Right ventricle myocardium superior (tissue), 1 donor: ENCODE results near the gene RTBDN. TPM values are rescaled to one million over a fixed set of nuclear protein-coding genes. Genes with fewer than 3 reads are reported as not detected.
"Not testable (repeated sequence)": the region's sequence is repeated elsewhere in the genome, so short reads cannot be mapped to it uniquely, and the experiment has no call there.

ENCODE experiments used
- ATAC-seq: fragments of 200-7000 bp; cut with Tn5 transposase; one replicate; pipeline ENCODE4 v1.9.1; 2020; ENCODE audit warnings: mild to moderate bottlenecking; ENCODE audit not compliant: poor library complexity
- DNase-seq: peaks from one replicate; pipeline ENCODE4 v3.0.0-alpha.2; 2020
- intact Hi-C: fragments of 100-400 bp; cut with DNase I; formaldehyde crosslinking; loops from one replicate; pipeline ENCODE4 v1.11.2; 2022
- total RNA-seq: library from RNA; stranded (reverse); fragmentation: NEBNext Ultra II Directional; extraction: Animal tissue kit (Norgen Biotek cat#: 25700); gene quantifications from one replicate; pipeline ENCODE4 v1.2.1, GENCODE V29; 2021
- donor health status: DM: no; HTN: yes; CAD: no; lungs with severe emphysema.

The RTBDN gene
- total RNA-seq, 1 donor from 2014 or later: not detected

DNA sequence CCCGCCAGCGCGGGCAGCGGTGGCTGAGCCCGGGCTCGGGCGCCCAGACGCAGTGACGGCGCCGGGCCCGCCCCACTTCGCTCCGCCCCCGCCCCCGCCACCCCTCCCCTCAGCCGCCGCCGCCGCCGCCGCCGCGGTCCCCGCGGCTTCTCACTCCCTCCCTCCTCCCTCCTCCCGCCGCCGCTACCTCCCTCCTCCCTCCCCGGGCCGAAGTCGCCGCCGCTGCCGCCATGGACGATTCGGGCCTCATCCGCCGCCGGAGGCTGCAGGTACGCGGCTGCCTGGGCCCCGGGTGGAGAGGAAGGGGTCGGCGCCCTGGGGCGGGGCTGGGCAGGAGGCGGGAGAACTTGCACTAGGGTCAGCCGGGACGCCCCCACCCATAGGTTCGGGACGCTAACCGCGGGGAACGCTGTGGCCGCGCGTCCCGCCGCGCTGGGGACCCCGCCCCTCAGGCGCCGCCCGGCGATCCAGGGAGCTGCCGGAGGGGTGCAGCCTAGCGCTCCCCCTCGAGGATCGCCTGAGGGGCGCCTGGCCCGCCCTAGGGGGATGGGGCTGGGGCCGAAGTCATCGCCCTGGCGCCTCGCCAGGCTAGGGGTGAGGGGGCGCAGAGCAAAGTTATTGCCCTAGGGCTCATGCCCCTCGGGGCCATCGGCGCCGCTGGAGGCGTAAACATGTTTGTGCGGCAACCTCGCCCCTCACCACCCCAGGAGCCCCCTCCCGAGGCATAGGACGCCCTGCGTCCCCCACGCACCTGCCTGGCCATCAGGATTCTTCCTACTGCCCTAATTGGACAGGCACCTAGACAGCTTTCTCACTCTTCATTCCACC, 427 bp downstream of the RTBDN start:
- intact Hi-C loops: no loop called here
- DNase-seq (no peak), ATAC-seq (peak; percentile 38)

DNA sequence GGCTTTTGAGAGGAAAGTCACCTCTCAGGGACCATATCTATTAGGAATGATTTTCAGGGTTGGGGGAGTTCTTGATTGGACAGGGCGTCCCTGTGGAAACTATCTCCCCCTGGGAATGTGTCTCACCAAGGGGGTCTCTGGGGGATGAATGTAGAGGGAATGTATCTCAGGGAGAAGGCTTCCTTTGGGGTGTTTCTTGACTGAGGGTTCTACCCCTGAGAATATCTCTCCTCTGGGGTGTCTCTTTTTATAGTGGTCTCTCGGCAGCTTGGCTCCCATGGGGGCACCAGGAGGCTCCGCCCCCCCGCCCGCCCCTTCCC, 1.0 kb downstream of the RTBDN start:
- intact Hi-C loops: no loop called here
- no peak for DNase-seq
- no peak for ATAC-seq

DNA sequence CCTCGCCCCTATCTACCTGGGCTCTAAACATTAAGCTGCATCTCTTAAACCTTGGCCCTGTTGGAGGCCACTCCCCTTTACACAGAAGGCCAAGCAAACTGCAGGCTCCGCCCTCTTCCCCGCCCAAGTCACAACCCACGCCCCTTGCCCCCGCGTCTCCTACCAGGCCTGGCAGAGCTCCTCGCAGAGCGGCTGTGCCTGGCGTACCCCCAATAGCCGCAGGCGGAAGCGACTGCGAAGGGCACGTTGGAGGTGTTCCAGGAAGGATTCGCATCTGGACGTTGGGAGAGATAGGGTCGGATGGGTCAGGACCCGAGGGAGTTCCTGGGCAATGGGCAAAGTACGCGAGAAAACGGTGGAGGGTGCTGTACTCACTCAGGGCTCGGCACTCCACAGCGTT, 5.9 kb downstream of the RTBDN start:
- intact Hi-C loops: no loop called here
- no peak for DNase-seq
- ATAC-seq: no peak

DNA sequence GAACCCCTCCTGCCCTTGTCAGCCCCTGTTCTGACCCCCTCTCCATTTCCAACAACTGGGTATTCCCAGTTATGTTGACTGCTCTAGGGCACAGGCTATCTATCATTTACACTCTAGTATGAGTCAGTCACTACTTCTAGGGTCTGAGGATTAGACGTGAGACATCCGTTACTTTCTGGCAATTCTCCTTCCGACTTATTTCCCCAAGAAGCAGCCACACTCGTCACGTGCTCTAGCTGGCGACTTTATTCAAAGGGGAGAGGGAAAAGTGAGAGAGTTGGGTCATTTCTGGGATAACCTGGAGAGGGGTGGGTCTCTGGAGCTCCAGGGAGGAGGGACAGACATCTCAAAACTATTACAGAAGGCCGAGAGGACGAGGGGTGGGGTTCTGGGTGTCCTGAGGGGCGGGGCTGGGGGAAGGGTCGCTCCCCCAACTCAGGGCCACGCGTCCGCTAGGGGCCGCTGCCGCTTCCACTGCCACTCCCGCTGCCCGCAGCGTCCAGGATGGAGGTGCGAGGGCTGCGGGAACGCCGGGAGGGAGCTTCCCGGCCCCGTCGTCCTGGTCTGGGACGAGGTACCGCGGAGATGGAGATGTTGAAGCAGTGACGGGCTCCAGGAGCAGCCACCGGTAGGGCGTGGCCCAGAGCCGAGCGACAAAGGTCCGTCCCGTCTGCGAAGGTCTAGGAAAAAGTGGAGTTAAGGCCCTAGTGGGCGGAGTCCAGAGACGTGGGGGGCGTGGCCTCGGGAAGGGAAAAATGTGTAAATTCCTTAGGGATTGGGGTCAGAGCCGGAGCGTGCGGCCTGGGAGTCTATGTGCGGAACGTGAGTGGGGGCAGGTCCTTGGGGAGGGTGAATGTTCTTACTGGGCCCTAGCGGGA, 8.9 kb downstream of the RTBDN start:
- ATAC-seq: no peak
- intact Hi-C loops: no loop called here
- DNase-seq: no peak

DNA sequence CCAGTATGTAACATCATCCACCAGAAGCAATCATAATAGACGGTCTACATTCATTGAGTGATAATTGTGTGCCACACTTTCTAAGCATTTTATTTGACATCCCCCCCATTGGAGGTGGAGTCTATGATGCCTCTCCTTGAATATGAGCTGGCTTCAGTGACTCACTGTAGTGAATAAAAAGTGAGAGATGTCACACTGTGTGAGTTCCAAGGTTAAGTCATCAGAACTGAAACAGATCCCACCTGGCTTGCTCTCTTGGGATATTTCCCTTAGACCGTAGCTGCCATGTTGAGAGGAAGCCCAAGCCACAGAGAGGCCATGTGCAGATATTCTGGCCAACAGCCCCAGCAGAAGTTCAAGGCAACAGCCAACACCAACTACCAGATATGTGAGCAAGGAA, 12.6 kb downstream of the RTBDN start:
- intact Hi-C loops: no loop called here
- ATAC-seq (no peak), DNase-seq (no peak)

DNA sequence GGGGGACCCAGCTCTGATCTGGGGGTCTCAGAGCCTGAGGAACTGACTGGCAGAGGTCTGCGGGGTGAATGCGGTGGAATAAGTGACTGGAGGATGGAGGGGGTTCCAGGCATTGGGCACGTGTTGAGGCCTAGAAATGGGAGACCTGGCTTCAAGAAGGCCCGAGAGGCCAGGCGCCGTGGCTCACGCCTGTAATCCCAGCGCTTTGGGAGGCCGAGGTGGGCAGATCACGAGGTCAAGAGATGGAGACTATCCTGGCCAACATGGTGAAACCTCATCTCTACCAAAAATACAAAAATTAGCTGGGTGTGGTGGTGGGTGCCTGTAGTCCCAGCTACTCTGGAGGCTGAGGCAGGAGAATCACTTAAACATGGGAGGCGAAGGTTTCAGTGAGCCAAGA, 16.6 kb downstream of the RTBDN start:
- DNase-seq, ATAC-seq, intact Hi-C loops: not testable (repeated sequence)

DNA sequence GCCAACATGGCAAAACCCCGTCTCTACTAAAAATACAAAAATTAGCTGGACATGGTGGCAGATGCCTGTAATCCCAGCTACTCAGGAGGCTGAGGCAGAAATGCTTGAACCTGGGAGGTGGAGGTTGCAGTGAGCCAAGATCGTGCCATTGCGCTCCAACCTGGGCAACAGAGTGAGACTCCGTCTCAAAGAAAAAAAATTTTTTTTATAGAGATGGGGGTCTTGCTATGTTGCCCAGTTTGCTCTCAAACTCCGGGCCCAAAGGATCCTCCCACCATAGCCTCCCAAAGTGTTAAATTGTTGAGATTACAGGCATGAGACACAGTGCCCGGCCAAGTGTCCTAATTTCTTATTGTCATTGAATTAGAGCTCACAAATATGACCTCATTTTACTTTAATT, 17.2 kb downstream of the RTBDN start:
- ATAC-seq, DNase-seq, intact Hi-C loops: not testable (repeated sequence)

DNA sequence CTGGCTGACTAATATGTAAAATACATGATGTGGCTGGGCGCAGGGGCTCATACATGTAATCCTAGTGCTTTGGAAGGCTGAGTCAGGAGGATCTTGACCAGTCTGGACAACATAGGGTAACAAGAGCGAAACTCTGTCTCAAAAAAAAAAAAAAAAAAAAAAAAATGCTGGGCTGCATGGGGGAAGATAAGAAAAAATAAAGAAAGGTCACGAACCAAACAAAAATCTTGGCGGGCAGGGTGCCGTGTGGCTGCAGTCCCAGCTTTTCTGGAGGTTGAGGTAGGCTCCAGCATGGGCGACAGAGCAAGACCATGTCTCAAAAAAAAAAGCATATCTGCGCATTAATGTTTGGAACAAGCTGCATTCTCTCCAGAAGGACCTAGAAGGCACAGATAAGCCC, 19.3 kb downstream of the RTBDN start:
- DNase-seq (no peak), ATAC-seq (no peak)
- intact Hi-C loops: no loop called here

DNA sequence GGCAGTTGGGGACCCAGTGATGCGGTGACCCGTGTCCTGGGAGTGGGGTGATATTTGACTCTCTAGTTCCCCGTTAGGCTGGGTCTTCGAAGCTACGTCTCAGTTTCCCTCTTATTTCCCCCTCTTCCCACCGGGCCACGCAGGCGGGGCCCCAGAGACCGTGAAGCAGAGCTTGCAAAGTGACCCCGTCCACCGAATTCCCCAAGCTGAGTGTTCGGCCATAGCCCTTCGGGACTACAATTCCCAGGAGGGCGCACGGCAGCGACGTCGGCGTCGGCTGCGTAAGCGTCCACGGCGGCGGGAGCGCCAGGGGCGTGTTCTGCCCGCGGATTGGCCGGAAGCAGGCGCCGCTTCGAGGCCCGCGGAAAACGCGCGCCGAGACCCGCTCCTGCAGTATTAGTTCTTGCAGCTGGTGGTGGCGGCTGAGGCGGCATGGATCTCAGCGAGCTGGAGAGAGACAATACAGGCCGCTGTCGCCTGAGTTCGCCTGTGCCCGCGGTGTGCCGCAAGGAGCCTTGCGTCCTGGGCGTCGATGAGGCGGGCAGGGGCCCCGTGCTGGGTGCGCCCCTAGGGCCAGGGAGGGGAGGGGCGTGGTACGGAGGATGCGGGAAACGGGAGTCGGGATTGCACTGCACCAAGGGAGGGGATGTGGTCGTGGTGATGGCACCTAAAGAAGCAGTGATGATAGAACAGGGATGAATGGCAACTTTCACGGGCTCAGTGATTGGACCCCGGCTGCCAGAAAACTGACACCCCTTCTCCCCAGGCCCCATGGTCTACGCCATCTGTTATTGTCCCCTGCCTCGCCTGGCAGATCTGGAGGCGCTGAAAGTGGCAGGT, 27.9 kb downstream of the RTBDN start, which contains the start of gene RNASEH2A:
Gene RNASEH2A, plus strand, starts transcription at position 343 of the 840 bp plus-strand sequence. Its CDS starts 90 bp downstream, at position 433.
- intact Hi-C loops: no loop called here
- peak; percentile 95 for DNase-seq
- peak; percentile 90 for ATAC-seq

DNA sequence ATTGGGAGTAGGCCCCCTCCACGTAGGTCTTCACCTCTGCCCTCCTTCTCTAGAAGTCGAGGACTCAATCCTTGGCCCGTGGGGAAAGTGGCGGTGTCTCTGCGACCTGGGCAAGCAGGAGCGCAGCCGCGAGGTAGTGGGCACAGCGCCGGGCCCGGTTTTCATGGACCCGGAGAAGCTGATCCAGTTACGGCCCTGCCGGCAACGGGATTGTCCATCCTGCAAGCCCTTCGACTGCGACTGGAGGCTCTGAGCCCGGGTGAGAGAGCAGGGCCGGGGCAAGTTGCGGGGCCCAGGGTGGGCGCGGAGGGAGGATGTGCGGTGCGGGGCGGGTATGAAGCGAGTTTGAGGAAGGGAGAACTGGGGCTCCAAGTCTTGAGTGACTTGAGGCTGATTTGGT, 30.3 kb downstream of the RTBDN start:
- DNase-seq: no peak
- intact Hi-C loops: loop anchor here (5.0 kb wide), 1 partner anchor 37 kb away; no protein-coding TSS in a partner anchor
- ATAC-seq: no peak

DNA sequence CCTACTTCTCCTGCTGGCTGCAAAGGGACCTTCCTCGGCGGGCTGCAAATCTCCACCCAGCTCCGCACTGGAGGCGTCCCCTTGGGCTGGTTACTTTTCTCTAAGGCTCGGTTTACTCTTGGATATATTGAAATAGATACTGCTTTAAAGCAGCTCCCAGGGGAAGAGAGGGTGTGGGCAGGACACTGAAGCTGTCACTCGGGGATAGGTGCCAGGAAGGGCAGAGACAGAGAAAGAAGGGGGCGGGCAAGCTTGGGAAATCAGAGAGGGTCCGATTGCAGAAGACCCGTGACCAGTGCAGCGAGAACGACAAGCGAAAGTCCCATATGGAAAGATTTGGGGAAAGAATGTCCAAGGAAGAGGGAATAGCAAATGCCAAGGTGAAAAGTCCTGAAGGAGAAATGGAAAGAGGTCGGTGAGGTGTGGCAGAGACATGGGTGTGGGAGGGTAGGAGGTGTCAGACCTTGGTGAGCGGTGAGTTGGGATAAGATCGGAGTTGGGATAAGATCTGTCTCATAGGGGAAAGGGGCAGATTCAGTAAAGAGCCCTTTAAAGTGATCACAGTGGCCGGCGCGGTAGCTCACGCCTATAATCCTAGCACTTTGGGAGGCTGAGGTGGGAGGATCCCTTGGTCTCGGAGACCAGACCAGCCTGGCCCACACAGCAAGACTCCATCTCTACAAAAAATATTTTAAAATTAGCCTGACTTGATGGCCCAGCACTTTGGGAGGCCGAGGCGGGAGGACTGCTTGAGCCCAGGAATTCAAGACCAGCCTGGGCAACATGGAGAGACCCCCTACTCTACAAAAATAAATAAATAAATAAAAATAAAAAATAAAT, 31.9 kb downstream of the RTBDN start:
- intact Hi-C loops: loop anchor here (5.0 kb wide), 1 partner anchor 35 kb away; no protein-coding TSS in a partner anchor
- ATAC-seq: peak; percentile 17
- no peak for DNase-seq

DNA sequence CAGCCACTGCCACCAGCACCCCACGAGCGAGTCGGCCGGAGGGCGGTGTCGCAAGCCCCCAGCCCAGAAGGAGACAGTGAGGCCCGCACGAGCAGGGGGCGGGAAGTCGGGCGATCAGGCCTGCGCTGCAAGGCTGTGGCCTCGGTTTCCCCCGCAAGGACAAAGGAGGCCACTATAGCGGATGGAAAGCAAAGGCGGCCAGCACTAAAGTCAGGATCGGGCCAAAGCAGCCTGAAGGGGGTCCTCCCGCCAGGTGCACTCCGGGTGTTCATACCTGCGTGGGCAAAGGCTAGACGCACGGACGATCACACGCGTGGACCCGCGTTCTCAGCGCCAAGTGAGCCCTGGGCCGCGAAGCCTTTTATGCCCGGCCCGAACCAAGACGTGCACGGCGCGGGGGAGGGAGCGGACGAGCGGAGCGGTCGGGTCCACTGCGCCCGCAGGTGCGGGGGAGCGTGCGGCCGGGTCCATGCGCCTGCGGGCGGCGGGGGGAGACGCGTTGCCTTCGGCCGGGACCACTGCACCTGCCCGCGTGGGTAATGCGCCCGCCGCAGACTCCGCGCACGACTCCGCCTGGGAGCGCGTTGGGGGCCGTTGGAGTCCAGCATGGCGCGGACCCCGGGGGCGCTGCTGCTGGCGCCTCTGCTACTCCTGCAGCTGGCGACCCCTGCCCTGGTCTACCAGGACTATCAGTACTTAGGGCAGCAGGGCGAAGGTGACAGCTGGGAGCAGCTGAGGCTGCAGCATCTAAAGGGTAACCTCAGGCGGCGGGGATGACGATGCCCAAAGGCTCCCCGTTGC, 32.7 kb downstream of the RTBDN start, which contains the start of the genes PRDX2 and THSD8:
Gene PRDX2, minus strand, starts transcription at position 335 of the 801 bp plus-strand sequence. CDS start 539 bp downstream, outside the sequence.
Gene THSD8, plus strand, starts transcription at position 604 of the 801 bp plus-strand sequence. Its CDS starts 3 bp downstream, at position 607.
- intact Hi-C loops: loop anchor here (5.0 kb wide), 1 partner anchor 34 kb away; no protein-coding TSS in a partner anchor
- peak; percentile 93 for ATAC-seq
- DNase-seq: peak; percentile 87

DNA sequence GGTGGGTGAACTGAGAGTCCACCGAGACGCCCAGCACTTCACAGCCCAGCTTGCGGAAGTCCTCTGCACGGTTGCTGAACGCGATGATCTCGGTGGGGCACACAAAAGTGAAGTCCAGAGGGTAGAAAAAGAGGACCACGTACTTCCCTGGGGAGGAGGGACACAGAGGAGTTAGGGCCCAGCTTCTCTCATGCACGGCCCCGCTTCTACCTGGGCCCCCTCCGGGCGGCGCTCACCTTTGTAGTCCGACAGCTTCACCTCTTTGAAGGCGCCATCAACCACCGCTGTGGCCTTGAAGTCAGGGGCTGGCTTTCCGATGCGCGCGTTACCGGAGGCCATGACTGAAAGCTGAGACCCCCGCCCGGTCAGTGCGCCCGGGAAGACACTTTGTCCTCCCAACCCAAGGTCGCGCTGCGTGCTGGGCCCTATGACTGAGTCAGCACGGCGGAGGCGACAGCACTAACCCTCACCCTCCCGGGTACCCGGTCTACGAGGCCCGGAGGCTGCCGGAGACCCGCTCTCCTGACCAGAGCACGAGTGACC, 33.4 kb downstream of the RTBDN start:
- peak; percentile 36 for ATAC-seq
- DNase-seq: no peak
- intact Hi-C loops: loop anchor here (5.0 kb wide), 1 partner anchor 34 kb away; no protein-coding TSS in a partner anchor

DNA sequence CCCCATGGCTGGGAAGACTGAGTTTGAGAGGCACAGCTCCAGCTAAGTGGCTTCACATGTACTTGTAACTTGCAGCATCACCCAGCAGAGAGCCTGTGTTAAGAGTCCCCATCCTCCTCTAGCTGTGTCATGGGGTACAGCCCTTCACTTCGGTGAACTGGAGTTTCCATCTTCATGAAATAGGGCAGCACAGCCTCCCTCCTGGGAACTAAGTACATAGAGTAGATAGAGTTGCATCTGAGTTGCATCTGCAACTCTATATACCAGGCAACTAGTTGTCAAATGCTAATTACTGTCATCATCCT, 34.0 kb downstream of the RTBDN start:
- DNase-seq (no peak), ATAC-seq (no peak)
- intact Hi-C loops: loop anchor here (5.0 kb wide), 1 partner anchor 33 kb away; no protein-coding TSS in a partner anchor

DNA sequence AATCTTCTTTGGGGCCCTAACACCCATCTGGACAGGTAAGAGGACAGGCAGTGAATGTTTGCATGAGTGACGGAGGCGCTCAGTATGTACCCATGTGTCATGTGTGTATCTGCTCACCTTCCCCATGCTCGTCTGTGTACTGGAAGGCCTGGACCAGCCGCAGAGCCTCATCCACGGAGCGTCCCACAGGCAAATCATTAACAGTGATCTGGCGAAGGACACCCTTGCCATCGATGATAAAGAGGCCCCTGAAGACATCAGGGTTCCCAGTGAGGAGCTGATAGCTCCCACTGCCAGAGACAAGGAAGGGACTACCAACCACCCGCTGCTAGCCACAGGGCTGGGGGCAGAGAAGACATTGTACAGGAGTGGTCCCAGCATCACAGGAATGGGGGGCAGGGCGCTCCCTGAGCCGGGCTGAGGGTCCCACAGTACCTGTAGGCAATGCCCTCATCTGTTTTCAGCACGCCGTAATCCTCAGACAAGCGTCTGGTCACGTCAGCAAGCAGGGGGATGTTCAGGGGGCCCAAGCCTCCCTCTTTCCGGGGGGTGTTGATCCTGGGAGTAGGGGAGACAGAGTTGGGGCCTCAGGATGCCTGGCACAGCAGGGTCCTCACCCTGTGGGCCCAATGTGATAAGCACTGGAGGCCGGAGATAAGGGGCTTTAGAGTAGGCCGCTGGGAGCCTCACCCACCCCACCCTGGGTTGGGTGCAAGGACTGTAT, 34.5 kb downstream of the RTBDN start:
- intact Hi-C loops: loop anchor here (5.0 kb wide), 1 partner anchor 33 kb away; no protein-coding TSS in a partner anchor
- DNase-seq: no peak
- no peak for ATAC-seq

DNA sequence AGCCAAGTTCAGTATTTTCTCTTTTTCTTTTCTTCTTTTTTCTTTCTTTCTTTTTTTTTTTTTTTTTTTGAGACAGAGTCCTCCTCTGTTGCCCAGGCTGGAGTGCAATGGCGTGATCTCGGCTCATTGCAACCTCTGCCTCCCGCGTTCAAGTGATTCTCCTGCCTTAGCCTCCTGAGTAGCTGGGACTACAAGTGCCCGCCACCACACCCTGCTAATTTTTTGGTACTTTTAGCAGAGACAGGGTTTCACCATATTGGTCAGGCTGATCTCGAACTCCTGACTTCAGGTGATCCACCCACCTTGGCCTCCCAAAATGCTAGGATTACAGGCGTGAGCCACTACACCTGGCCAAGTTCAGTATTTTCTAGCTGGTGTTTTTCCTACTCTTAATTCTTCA, 36.8 kb downstream of the RTBDN start:
- ATAC-seq, intact Hi-C loops, DNase-seq: not testable (repeated sequence)
